HEK293 (cell line): ENCODE data around the gene LIG3.

Source experiments
- CTCF ChIA-PET: fragments of 350-600 bp; formaldehyde crosslinking; extraction: SDS; loops from one replicate; lab custom pipeline; 2021; ENCODE audit warnings: antibody characterized with exemption; lab: Yijun Ruan, JAX
- POLR2A ChIA-PET: fragments of 300-600 bp; formaldehyde crosslinking; extraction: SDS; loops from one replicate; lab custom pipeline; 2020; ENCODE audit warnings: antibody characterized with exemption, inconsistent platforms; lab: Yijun Ruan, JAX
- H3K27ac ChIP-seq: fragments of 200-500 bp; sonication (Bioruptor generic); 2 replicates; pipeline ENCODE4 v1.5.1; 2014; ENCODE audit warnings: low read depth, low read length, control low read depth, inconsistent platforms; ENCODE audit errors: extremely low read depth
- H3K36me3 ChIP-seq, 2 experiments: fragments of 200-500 bp in 1 of 2; sonication (Bioruptor generic) in 1 of 2; 1 replicate in 1 of 2; 2 replicates in 1 of 2; pipeline ENCODE4 v1.5.1; 2014 to 2017; ENCODE audit warnings: inconsistent platforms in 2 of 2, low read length in 2 of 2; ENCODE audit not compliant: control insufficient read depth in 2 of 2, insufficient read depth in 1 of 2
- H3K4me1 ChIP-seq: fragments of 200-500 bp; sonication (Bioruptor generic); 2 replicates; pipeline ENCODE4 v1.5.1; 2014; ENCODE audit warnings: mild to moderate bottlenecking, low read length, inconsistent platforms; ENCODE audit not compliant: control insufficient read depth, insufficient read depth
- H3K4me3 ChIP-seq: 2 replicates; pipeline ENCODE4 v1.5.1; 2011; ENCODE audit warnings: low read depth, mild to moderate bottlenecking, control low read depth, low read length, moderate library complexity
- H3K9me3 ChIP-seq: fragments of 200-500 bp; sonication (Bioruptor generic); 2 replicates; pipeline ENCODE4 v1.5.1; 2014; ENCODE audit warnings: low read depth, low read length, inconsistent platforms; ENCODE audit not compliant: control insufficient read depth, insufficient read depth
- GLI2 ChIP-seq: fragments of 450-650 bp; formaldehyde crosslinking; IDR thresholded peaks from 2 replicates; pipeline ENCODE4; 2017; ENCODE audit warnings: missing biosample characterization, missing genetic modification characterization, low read depth, borderline replicate concordance
- TRIM28 ChIP-seq: IDR thresholded peaks from 2 replicates; pipeline ENCODE4 v1.6.1; 2011; ENCODE audit warnings: low read length, control low read depth, borderline replicate concordance
- TSHZ1 ChIP-seq: fragments of 450-650 bp; formaldehyde crosslinking; IDR thresholded peaks from 2 replicates; pipeline ENCODE4 v1.5.1; 2016; ENCODE audit warnings: missing biosample characterization, missing genetic modification characterization, borderline replicate concordance
- ZBTB11 ChIP-seq: fragments of 450-650 bp; formaldehyde crosslinking; conservative IDR thresholded peaks from 2 replicates; pipeline ENCODE4 v1.5.1; 2016; ENCODE audit warnings: low read depth, missing biosample characterization, missing genetic modification characterization
- ZBTB44 ChIP-seq: fragments of 450-650 bp; IDR thresholded peaks from 2 replicates; pipeline ENCODE4 v1.5.1; 2018; ENCODE audit warnings: missing biosample characterization, mild to moderate bottlenecking, missing genetic modification characterization
- ZNF140 ChIP-seq: fragments of 450-650 bp; formaldehyde crosslinking; IDR thresholded peaks from 2 replicates; pipeline ENCODE4 v1.5.1; 2016; ENCODE audit warnings: missing biosample characterization, missing genetic modification characterization
- ZNF280D ChIP-seq: fragments of 450-650 bp; formaldehyde crosslinking; IDR thresholded peaks from 2 replicates; pipeline ENCODE4 v1.5.1; 2016; ENCODE audit warnings: missing biosample characterization, missing genetic modification characterization
- ZNF514 ChIP-seq: fragments of 450-650 bp; formaldehyde crosslinking; IDR thresholded peaks from 2 replicates; pipeline ENCODE4 v1.5.1; 2016; ENCODE audit warnings: missing biosample characterization, missing genetic modification characterization
- ZNF518A ChIP-seq: fragments of 450-650 bp; formaldehyde crosslinking; conservative IDR thresholded peaks from 2 replicates; pipeline ENCODE4 v1.5.1; 2016; ENCODE audit warnings: low read depth, missing biosample characterization, missing genetic modification characterization
- ZNF549 ChIP-seq: fragments of 450-650 bp; IDR thresholded peaks from 2 replicates; pipeline ENCODE4 v1.5.1; 2018; ENCODE audit warnings: missing biosample characterization, missing genetic modification characterization, mild to moderate bottlenecking, inconsistent platforms, moderate library complexity
- ZNF639 ChIP-seq: fragments of 450-650 bp; formaldehyde crosslinking; IDR thresholded peaks from 2 replicates; pipeline ENCODE4 v1.5.1; 2016; ENCODE audit warnings: missing biosample characterization, missing genetic modification characterization
- ZNF660 ChIP-seq: fragments of 450-650 bp; IDR thresholded peaks from 2 replicates; pipeline ENCODE4 v1.5.1; 2018; ENCODE audit warnings: missing biosample characterization, mild to moderate bottlenecking, missing genetic modification characterization
- ZNF692 ChIP-seq: fragments of 450-650 bp; formaldehyde crosslinking; IDR thresholded peaks from 2 replicates; pipeline ENCODE4 v1.5.1; 2016; ENCODE audit warnings: missing biosample characterization, missing genetic modification characterization
- ZNF707 ChIP-seq: fragments of 450-650 bp; formaldehyde crosslinking; IDR thresholded peaks from 2 replicates; pipeline ENCODE4 v1.5.1; 2016; ENCODE audit warnings: missing biosample characterization, missing genetic modification characterization

The LIG3 gene

GRCh38 chr17:35003778-35004177 lies 23.5 kb downstream of the LIG3 start (continued):
- TF ChIP-seq TSHZ1 (tag by site-specific recombination) (no peak), ZNF549 (tag by site-specific recombination) (no peak), ZNF660 (tag by site-specific recombination) (no peak), ZNF639 (tag by site-specific recombination) (no peak), ZNF692 (tag by site-specific recombination) (no peak), ZNF140 (no peak), ZNF707 (tag by site-specific recombination) (no peak), ZBTB44 (tag by site-specific recombination) (no peak), ZBTB11 (no peak), GLI2 (tag by site-specific recombination) (no peak)

GRCh38 chr17:35006345-35006744 lies 26.0 kb downstream of the LIG3 start:
- Histone ChIP-seq H3K36me3 (peaks cover 8 to 83% of the 10 kb centered on the region in 2 experiments), H3K9me3 (no peaks in the 10 kb centered on the region), H3K4me3 (no peak overlapping the region), H3K27ac (no peak overlapping the region), H3K4me1 (no peaks in the 10 kb centered on the region)
- no peak for TF ChIP-seq ZNF514 (tag by site-specific recombination)
- TF ChIP-seq ZNF518A (tag by site-specific recombination) = no peak
- no peak for TF ChIP-seq TRIM28
- no peak for TF ChIP-seq ZNF280D (tag by site-specific recombination)
- ChIA-PET CTCF (interaction anchor here (0.6 kb wide), 1 partner anchor 74 kb away, joined by 3 read pairs; no protein-coding TSS in a partner anchor), POLR2A (no interaction called here)
